Skeletal muscle cell (primary cell): ENCODE results near the gene MTNR1A.
"Not testable (repeated sequence)": the region's sequence is repeated elsewhere in the genome, so short reads cannot be mapped to it uniquely, and the experiment has no call there.

Experiments
- DNase-seq: peaks from one replicate; pipeline ENCODE4 v3.0.0-alpha.2; 2010; ENCODE audit warnings: low read depth
- H3K4me3 ChIP-seq: 2 replicates; pipeline ENCODE4 v1.5.1; 2011; ENCODE audit warnings: low read depth, mild to moderate bottlenecking, control low read depth, low read length, moderate library complexity

Gene MTNR1A

GRCh38 chr4:186569533-186570192 is 14.3 kb upstream of the MTNR1A start:
- no peak for DNase-seq
- peak overlapping the region; percentile 33 for H3K4me3 ChIP-seq

GRCh38 chr4:186566068-186566467 is 10.7 kb upstream of the MTNR1A start:
- no peak overlapping the region for H3K4me3 ChIP-seq
- no peak for DNase-seq

DNA sequence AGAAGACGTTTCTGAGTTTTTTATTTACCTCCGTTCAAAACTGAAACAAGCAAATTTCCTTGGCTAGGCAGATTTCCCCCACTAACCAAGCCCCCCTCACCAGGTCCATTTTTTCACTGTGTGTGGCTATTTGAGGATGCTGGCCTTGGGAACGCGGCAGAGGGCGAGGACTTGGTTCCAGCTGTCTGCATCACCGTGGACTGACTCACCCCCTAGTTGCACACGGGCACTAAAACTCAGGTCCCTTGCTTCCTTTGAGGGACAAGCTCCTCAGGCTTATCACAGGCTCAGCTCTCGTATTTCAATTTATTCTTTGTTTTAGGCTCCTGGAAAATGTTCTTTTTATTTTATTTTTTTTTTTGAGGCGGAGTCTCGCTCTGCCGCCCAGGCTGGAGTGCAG is 8.4 kb upstream of the MTNR1A start:
- H3K4me3 ChIP-seq: no peak overlapping the region
- DNase-seq: no peak

DNA sequence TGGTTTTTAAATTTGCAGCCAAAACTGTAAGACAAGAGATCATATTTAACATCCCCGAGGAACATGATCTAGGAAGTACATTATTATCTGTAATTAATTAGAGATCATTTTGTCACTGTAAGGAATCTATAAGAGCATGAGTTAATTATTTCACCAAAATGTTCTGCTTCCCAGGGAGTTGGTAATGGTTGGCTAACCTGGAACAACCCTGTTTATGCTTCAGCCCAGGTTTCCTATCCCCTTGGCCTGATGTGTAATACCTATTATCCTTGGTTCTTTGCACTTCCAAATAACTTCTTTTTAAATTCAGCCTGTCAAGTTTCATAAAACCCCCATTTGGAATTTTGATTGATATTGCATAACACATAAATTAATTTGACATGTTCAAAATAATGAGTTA is 6.4 kb upstream of the MTNR1A start:
- DNase-seq: no peak
- no peak overlapping the region for H3K4me3 ChIP-seq

GRCh38 chr4:186560647-186561046 is 5.3 kb upstream of the MTNR1A start:
- no peak for DNase-seq
- no peak overlapping the region for H3K4me3 ChIP-seq

DNA sequence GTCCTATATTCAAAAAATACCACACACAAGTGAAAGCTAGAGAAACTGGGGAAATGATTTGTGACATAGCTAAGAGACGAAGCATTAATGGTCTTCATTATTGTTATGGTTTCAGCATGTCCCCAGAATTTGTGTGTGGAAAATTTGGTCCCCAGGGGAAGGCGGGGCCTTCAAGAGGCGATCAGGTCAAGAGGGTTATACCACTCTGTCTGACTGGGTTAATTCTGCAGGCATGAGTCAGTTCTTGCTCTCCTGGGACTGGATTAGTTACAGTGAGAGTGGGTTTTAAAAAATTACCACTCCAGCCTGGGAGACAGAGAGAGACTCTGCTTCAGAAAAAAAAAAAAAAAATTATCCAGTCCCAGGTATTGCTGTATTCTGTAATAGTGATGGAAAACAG is 2.1 kb upstream of the MTNR1A start:
- H3K4me3 ChIP-seq: no peak overlapping the region
- DNase-seq: peak; percentile 56

GRCh38 chr4:186557061-186557460 is 1.7 kb upstream of the MTNR1A start:
- no peak overlapping the region for H3K4me3 ChIP-seq

GRCh38 chr4:186554539-186554913 is 841 bp downstream of the MTNR1A start:
- H3K4me3 ChIP-seq: peak overlapping the region; percentile 43
- DNase-seq: no peak

More at GRCh38 chr4:186557061-186557460, 1.7 kb upstream of the MTNR1A start:
- peak; percentile 4 for DNase-seq

DNA sequence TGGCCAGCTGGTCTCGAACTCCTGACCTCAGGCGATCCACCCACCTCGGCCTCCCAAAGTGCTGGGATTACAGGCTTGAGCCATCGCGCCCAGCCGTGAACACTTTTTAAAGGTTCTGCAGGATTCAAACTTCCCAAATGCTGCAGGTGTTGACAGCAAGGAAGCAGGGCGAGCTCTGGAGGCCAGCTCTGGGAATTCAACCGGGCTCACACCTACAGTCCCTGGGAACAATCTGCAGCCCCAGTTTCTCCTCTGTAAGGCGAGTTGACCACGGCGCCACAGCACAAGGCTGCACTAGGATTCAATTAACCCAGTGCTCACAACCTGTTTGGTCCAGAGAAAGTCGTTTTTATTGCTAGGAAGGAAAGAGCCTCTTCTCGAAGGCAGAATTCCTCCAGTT is 1.6 kb downstream of the MTNR1A start:
- no peak for DNase-seq
- no peak overlapping the region for H3K4me3 ChIP-seq

DNA sequence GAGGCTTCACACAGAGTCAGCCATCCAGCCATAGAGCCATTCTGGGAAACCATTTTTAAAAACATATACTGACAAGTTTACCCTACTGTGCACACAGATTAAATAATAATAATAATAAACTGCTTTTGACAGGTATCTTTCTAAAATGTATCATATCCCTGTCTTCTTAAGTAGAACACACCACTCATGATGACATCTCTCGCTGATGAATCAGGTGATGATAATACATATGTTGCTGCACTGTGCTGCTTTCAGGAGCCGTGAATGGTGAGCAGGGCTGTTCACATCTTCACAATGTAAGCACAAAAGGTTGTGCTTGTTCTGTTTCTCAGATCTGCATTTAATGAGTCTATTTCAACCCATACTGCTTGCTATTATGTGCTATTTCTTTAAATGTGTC is 3.5 kb downstream of the MTNR1A start:
- DNase-seq: no peak
- H3K4me3 ChIP-seq: no peak overlapping the region

GRCh38 chr4:186545436-186545835 is 9.9 kb downstream of the MTNR1A start:
- no peak for DNase-seq
- no peak overlapping the region for H3K4me3 ChIP-seq

GRCh38 chr4:186543206-186543605 is 12.2 kb downstream of the MTNR1A start:
- no peak for DNase-seq

GRCh38 chr4:186541801-186542200 is 13.6 kb downstream of the MTNR1A start:
- DNase-seq: no peak
- H3K4me3 ChIP-seq: no peak overlapping the region

More at GRCh38 chr4:186543206-186543605, 12.2 kb downstream of the MTNR1A start:
- no peak overlapping the region for H3K4me3 ChIP-seq

- no peak overlapping the region for H3K4me3 ChIP-seq
- DNase-seq: no peak
Measured at GRCh38 chr4:186537843-186538521, 17.4 kb downstream of the MTNR1A start.

DNA sequence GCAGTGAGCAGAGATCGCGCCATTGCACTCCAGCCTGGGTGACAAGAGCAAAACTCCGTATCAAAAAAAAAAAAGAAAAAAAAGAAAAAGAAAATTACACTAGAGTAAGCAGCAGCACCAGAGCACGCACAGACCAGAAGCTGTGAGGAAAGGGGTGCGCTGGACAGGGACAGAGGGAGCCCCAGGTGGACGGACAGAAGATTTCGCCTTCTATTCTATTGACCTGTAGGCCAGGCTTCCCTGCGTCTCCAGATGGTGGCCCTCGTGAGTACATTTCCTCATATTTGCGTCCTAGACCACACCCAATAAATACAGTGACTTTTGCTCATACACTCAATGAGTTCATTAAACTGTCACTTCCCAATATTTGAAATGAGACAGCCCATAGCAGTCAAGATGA is 19.1 kb downstream of the MTNR1A start:
- DNase-seq: no peak
- no peak overlapping the region for H3K4me3 ChIP-seq

DNA sequence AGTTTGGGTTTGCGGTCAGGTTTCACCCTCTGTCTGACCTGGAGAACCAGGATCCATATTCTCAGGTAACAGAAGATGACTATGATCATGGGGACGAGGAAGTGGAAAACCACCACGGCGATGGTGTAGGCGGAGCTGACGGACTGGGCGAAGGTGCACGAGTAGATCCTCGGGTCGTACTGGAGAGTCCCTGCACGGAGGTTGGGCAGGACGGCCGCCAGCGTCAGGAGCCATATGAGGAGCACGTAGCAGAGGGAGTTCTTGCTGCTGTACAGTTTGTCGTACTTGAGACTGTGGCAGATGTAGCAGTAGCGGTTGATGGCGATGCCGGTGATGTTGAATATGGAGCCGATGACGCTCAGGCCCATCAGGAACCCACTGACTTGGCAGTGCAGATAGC is 21.3 kb downstream of the MTNR1A start:
- no peak overlapping the region for H3K4me3 ChIP-seq
- no peak for DNase-seq

DNA sequence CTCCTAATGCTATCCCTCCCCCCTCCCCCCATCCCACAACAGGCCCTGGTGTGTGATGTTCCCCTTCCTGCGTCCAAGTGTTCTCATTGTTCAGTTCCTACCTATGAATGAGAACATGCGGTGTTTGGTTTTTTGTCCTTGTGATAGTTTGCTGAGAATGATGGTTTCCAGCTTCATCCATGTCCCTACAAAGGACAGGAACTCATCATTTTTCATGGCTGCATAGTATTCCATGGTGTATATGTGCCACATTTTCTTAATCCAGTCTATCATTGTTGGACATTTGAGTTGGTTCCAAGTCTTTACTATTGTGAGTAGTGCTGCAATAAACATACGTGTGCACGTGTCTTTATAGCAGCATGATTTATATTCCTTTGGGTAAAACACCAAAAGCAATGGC is 31.4 kb downstream of the MTNR1A start:
- DNase-seq, H3K4me3 ChIP-seq: not testable (repeated sequence)

- H3K4me3 ChIP-seq: no peak overlapping the region
- no peak for DNase-seq
Measured at GRCh38 chr4:186516287-186516686, 39.1 kb downstream of the MTNR1A start.

DNA sequence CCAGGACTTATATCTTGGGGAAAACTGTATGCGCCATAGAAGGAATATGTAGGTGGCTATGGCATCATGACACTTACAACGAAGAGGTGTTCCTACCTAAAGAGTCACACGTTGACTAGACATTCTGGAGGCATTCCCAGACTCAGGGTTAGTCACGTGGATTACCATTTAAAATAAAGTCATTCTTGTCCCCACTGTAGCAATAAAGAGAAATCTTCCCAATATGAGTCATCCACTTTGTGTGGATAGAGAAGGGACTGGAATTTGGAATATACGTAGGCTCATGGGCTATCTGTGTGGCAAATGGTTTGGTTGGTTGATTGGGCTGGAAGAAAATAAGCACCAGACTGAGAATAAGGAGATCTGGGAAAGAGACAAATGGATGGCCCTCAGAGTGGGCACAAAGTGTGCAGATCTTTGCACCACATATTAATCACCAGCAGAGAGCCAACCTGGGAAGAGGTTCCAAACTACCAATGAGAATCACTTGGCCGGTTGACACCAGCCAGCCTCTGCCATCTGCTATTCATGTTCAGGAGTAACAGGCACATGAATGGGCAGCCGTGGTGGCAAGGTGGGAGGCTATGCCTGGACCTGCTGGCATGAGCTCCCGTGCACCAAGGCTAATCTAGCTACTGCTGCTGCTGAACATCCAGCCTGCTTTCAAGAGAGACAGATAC is 41.0 kb downstream of the MTNR1A start:
- DNase-seq: no peak

GRCh38 chr4:186504771-186505170 is 50.6 kb downstream of the MTNR1A start:
- not testable (repeated sequence) for DNase-seq, H3K4me3 ChIP-seq

More for the DNA sequence above, 41.0 kb downstream of the MTNR1A start:
- H3K4me3 ChIP-seq: no peak overlapping the region

- DNase-seq: no peak
Measured at GRCh38 chr4:186502231-186502630, 53.1 kb downstream of the MTNR1A start.

More at GRCh38 chr4:186502231-186502630, 53.1 kb downstream of the MTNR1A start:
- no peak overlapping the region for H3K4me3 ChIP-seq
